Stimulated activated CD8-positive, alpha-beta memory T cell treated with anti-CD3 and anti-CD28 coated beads, Interleukin-4, amount 100 ng/mL, for 24 hours (primary cell): Measurements from ENCODE around the gene HJURP.

Experiments used
- DNase-seq: peaks from one replicate; pipeline ENCODE4 v3.0.0-alpha.2; 2020; ENCODE audit warnings: low read depth

Gene HJURP

DNA sequence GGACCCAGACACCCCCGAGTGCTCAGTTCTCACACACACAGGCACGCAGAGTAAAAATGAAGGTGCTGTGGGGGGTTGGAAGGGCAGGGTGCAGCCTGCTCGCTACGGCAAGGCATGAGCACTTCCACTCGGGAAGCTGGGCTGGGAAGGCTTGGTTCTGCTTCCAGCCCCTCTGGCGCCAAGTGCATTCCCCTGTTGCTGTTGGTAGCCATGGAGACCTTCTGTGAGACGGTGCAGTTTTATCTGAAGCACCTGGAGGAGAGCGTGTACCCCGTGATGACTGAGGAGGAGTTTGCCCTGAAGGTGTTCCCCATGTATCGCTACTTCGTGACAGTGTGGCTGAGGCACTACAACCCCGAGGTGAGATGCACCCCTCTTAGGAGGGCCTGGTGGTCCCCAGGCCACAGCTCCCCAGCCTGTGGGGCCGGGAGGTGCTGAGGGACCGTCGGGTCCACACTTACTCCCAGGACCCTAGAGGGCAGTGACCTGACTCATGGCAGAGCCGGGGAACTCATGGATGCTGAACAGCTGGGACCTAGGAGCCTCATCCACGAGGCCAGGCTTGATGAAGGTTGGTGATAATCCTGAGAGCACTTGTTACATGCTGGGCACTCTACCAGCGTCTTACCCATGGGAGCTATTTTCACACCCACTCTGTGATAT lies 60.7 kb downstream of the HJURP start:
- DNase-seq, result no peak

DNA sequence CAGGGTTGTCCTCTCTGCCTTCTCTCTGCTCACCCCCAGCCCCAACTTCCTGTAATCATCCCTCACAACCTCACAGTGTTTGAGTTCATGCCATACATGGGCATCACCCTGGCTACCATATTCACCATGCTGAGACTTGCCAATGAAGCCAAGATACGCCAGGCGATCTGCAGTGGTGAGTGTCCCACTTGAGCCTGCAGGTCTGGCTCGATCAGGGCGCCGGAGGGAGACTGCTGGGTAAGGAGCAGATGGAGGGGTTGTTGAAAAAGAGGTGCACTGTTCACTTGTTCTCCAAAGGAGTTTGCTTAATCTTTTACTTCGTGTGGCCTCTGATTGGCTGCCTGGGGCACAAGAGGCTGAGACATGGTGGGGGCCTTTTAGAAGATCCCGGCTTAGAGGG lies 61.6 kb downstream of the HJURP start:
- no peak for DNase-seq

DNA sequence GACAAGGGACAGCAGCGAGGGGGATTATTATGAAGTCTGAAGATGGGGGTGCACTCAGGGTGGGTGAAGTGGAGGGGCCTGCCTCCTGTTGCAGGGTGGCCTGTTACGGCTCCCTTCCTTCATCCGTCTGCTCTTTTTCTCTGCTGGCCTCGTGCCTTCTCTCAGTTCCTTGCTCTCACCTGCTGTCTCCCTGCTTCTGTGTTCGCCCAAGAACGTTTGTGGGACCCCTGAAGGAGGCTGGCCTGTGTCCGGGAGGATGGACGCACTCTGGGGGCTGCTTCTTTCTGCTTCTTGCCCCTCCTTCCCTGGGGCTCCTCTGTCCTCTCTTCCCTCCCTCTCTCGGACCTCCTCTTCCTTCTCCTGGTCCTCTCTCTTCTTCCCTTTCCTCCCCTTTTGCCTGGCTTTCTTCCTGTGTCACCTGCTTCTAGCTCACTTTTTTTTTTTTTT lies 62.4 kb downstream of the HJURP start:
- DNase-seq, result no peak

DNA sequence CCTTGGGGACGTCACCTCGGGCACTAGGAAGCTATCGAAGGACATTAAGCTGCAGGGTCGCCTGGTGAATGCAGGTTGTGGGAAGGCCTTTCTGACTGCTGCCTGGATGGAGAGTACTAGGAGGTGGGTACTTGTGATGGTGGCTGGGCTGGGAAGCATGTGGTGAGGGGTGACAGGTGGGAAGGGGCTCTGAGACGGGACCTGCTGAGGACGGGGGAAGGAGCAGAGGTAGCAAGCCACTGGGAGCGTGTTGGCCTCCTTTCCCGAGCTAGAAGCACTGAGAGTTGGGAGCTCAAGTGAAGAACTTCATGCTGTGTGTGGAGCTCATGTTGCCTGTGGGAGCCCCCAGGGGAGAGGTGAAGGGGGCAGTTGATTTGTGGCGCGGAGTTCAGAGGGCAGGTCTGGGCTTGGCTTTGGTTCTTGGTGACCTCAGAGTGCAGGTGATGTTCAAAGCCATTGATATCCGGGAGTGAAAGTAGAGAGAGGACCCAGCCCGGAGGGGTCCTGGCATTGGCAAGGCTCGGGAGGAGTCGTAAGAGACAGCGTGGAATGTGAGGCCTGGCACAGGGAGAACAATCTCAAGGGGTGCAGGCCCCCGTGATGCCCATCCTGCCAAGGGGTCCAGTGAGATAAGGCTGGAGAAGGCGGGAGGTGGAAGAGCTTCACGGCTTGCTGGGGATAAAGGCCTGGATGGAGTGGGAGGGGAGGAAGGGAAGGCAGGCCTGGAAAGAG lies 63.0 kb downstream of the HJURP start:
- DNase-seq, result no peak

DNA sequence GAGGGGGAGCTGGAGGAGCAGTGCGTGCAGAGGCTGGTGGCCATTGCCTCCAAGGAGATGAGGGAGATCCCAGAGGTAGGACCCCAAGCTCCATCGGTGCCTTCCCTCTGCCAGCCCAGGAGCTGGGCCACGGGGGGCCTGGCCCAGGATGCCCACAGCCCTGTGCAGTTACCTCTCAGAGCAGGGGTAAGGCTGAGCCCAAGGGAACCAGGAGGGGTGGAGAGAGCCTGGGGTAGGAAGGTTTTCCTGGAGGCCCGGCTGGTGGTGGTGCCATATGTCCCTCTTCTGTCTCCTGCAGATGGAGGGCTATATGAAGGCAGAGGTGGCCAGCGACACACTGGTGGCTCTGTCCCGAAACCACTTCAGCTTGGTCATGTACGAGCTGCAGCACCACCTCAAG lies 64.8 kb downstream of the HJURP start:
- no peak for DNase-seq
